Body of pancreas (tissue), 4 donors: ENCODE results near the gene ZFAND4. TPM values are rescaled to one million over a fixed set of nuclear protein-coding genes. Genes with fewer than 3 reads are reported as not detected.
"Not testable (repeated sequence)": the region's sequence is repeated elsewhere in the genome, so short reads cannot be mapped to it uniquely, and the experiment has no call there.

Experiments
- ATAC-seq: fragments of 150-250 bp; one replicate; pipeline ENCODE4 v1.9.1; 2016
- DNase-seq, 4 donors: peaks; one replicate each; pipeline ENCODE4 v3.0.0-alpha.2; 2019
- H3K27ac ChIP-seq, 4 donors: fragments of 200-600 bp; sonication (generic); 1 replicate in 3 of 4; 2 replicates in 1 of 4; pipeline versions ENCODE4 v1.5.1 to v1.6.1; 2016 to 2019; ENCODE audit warnings: mild to moderate bottlenecking in 1 of 4, mixed read lengths in 1 of 4, moderate library complexity in 1 of 4
- H3K27me3 ChIP-seq, 2 donors: fragments of 200-600 bp; sonication (generic); one replicate each; pipeline ENCODE4 v1.6.0; 2016; ENCODE audit warnings: mild to moderate bottlenecking in 1 of 2
- H3K36me3 ChIP-seq, 2 donors: fragments of 200-600 bp; sonication (generic); replicated peaks in 1 of 2; 2 replicates each; pipeline ENCODE4 v1.5.1; 2016; ENCODE audit warnings: low read depth in 2 of 2; ENCODE audit not compliant: insufficient read depth in 1 of 2
- H3K4me1 ChIP-seq: fragments of 200-600 bp; sonication (generic); one replicate; pipeline ENCODE4 v1.6.0; 2016
- H3K4me3 ChIP-seq, 2 donors: fragments of 200-600 bp; sonication (generic); 1 replicate in 1 of 2; 2 replicates in 1 of 2; pipeline ENCODE4 v1.5.1; 2016 to 2019
- H3K9me3 ChIP-seq, 3 donors: fragments of 200-600 bp; sonication (generic); 1 replicate in 2 of 3; 2 replicates in 1 of 3; pipeline ENCODE4 v1.5.1; 2016
- POLR2A ChIP-seq, 3 donors: fragments of 450-650 bp; IDR thresholded peaks; one replicate each; pipeline ENCODE4 v1.6.1; 2016; ENCODE audit warnings: antibody characterized with exemption in 3 of 3, mild to moderate bottlenecking in 2 of 3
- WGBS, 2 donors: methylation state at CpG; one replicate each; pipeline ENCODE4 v1.1.5; 2017; 5-methylcytosine and 5-hydroxymethylcytosine counted together
- intact Hi-C: fragments of 100-400 bp; cut with DNase I; formaldehyde crosslinking; loops from one replicate; pipeline ENCODE4 v1.15.1; 2023
- total RNA-seq, 2 donors: library from RNA; depleted of rRNA; stranded (reverse); fragments of >200 nt; gene quantifications; one replicate each; pipeline ENCODE4 v1.1.0, GENCODE V29; 2016
- TF ChIP-seq, protein P1 (sequence below), 7 experiments: fragments of 450-650 bp in 4 of 7; fragments of 200-600 bp in 3 of 7; sonication (generic) in 3 of 7; IDR thresholded peaks; one replicate each; pipeline ENCODE4 v1.5.1; 2016 to 2019; ENCODE audit warnings: antibody characterized with exemption in 7 of 7

The ZFAND4 gene
- total RNA-seq, 2 donors from 2014 or later: 15.8 to 32.3 TPM

DNA sequence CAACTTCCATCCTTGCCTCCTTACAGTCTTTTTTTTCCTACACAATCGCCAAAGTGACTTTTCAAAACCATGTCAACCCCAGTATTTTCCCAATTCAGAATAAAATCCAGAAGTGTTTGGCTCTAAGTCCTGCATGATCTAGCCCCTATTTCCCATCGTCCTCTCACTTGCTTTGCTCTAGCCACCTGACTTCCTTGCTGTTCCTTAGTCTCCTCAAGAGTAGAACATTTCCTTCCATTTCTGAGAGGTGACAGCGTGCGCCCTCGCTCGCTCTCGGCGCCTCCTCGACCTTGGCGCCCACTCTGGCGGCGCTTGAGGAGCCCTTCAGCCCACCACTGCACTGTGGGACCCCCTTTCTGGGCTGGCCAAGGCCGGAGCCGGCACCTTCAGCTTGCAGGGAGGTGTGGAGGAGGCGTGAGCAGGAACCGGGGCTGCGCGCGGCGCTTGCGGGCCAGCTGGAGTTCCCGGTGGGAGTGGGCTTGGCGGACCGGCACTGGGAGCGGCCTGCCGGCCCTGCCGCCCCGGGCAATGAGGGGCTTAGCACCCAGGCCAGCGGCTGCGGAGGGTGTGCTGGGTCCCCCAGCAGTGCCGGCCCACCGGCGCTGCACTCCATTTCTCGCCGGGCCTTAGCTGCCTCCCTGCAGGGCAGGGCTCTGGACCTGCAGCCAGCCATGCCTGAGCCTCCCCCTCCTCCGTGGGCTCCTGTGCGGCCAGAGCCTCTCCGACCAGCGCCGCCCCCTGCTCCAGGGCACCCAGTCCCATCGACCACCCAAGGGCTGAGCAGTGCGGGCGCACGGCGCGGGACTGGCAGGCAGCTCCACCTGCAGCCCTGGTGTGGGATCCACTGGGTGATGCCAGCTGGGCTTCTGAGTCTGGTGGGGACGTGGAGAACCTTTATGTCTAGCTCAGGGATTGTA, 72.0 kb downstream of the ZFAND4 start:
- Histone ChIP-seq H3K4me3 (peak overlapping the region in 1 of 2 donors; percentile 21), H3K27ac (peak overlapping the region in 2 of 4 donors; percentile 25 to 34)
- 7 to 20% methylated on average over 12 to 37 of the region's 47 CpGs for WGBS, 2 donors
- H3K27me3 ChIP-seq, H3K4me1 ChIP-seq, H3K36me3 ChIP-seq, H3K9me3 ChIP-seq, intact Hi-C loops: not testable (repeated sequence)
- TF ChIP-seq POLR2A (IDR thresholded peaks at IDR 0.05): peak in 1 of 3 donors; percentile 46
- TF ChIP-seq, protein P1, sequence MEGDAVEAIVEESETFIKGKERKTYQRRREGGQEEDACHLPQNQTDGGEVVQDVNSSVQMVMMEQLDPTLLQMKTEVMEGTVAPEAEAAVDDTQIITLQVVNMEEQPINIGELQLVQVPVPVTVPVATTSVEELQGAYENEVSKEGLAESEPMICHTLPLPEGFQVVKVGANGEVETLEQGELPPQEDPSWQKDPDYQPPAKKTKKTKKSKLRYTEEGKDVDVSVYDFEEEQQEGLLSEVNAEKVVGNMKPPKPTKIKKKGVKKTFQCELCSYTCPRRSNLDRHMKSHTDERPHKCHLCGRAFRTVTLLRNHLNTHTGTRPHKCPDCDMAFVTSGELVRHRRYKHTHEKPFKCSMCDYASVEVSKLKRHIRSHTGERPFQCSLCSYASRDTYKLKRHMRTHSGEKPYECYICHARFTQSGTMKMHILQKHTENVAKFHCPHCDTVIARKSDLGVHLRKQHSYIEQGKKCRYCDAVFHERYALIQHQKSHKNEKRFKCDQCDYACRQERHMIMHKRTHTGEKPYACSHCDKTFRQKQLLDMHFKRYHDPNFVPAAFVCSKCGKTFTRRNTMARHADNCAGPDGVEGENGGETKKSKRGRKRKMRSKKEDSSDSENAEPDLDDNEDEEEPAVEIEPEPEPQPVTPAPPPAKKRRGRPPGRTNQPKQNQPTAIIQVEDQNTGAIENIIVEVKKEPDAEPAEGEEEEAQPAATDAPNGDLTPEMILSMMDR (IDR thresholded peaks at IDR 0.05): peak in 2 of 7 experiments; percentile 11 to 33
- DNase-seq (peak; percentile 32 to 68 (median 42)), ATAC-seq (peak; percentile 63)

DNA sequence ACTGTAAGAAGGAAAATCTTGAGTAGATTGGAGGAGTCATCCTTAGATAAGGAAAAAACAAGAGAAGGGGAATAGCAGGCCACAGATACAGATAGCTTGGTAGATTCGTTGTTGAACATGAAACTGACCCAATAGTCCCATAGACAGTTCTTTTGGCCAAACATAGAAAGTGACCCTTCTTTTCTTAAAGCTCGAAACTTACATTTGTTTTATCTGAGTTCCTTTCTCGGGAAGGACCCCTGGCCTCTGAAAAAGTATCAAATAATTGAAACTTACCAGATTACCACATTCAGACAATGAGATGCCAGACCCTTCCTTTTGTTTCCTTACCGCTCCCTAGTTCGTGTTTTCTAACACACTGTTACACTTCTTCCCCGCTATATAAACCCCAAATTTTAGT, 72.9 kb downstream of the ZFAND4 start:
- ATAC-seq: no peak
- Histone ChIP-seq H3K4me1 (peaks cover 8% of the 10 kb centered on the region), H3K36me3 (no peaks in the 10 kb centered on the region), H3K27me3 (no peaks in the 10 kb centered on the region), H3K27ac (no peak overlapping the region), H3K4me3 (no peak overlapping the region), H3K9me3 (no peaks in the 10 kb centered on the region)
- 89 to 94% methylated on average over 6 of the region's 6 CpGs for whole genome bisulfite sequencing, 2 donors
- TF ChIP-seq, protein P1 (IDR thresholded peaks at IDR 0.05): no peak
- TF ChIP-seq POLR2A (IDR thresholded peaks at IDR 0.05): no peak
- intact Hi-C loops: loop anchor here (10.0 kb wide), 1 partner anchor 125 kb away; no protein-coding TSS in a partner anchor
- no peak for DNase-seq

DNA sequence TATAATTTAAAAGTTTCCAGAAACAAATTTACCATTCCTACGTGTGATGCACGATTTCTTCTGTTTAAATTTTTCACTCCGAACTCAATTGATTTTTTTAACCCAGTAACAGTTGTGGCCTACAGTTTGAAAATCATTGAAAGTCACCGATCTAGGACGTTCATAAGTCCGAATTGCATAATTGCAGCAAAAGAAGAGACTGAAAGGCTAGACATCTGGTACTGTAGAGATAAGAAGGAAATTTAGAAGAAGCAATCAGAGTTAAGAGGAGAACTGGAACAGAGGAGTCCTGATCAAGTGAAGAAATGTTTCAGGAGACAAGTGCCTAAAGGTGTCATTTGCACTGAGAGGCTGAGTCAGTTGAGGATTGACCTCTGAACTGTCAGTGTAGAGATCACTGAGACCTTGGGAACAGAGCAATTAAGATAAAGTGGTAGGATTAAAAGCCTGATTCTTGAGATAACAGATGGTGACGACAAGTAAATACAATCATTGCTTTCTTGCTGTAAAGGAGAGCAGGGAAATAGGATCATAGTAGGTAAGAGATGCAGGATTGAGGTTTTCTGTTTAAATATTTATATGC, 73.5 kb downstream of the ZFAND4 start:
- H3K27me3 ChIP-seq: no peaks in the 10 kb centered on the region
- 75 to 82% methylated on average over 7 of the region's 7 CpGs for WGBS, 2 donors
- DNase-seq (no peak), ATAC-seq (no peak)
- H3K4me1 ChIP-seq: peaks cover 8% of the 10 kb centered on the region
- no peak for TF ChIP-seq POLR2A (IDR thresholded peaks at IDR 0.05)
- TF ChIP-seq, protein P1 (IDR thresholded peaks at IDR 0.05): no peak
- H3K27ac ChIP-seq: no peak overlapping the region
- intact Hi-C loops: loop anchor here (10.0 kb wide), 1 partner anchor 124 kb away; no protein-coding TSS in a partner anchor
- H3K9me3 ChIP-seq: no peaks in the 10 kb centered on the region
- no peaks in the 10 kb centered on the region for H3K36me3 ChIP-seq
- H3K4me3 ChIP-seq: no peak overlapping the region

DNA sequence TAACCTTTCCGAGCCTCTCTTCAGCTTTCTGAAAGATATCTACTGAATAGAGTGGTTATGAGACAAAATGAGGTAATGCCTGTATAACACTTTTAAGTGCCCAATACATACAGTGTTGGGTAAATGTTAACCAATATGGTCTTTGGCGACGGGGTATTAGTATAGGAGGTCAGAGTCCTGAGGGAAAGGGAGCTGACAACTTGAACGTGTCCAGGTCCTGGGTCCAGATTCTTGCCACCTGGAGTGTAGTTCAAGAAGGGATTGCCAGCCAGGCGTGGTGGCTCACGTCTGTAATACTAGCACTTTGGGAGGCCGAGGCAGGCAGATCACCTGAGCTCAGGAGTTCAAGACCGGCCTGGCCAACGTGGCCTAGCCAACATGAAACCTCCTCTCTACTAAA, 76.0 kb downstream of the ZFAND4 start:
- H3K27me3 ChIP-seq: no peaks in the 10 kb centered on the region
- H3K4me1 ChIP-seq: peaks cover 28% of the 10 kb centered on the region
- DNase-seq: no peak
- 76 to 83% methylated on average over 9 of the region's 9 CpGs for WGBS, 2 donors
- intact Hi-C loops: loop anchor here (10.0 kb wide), 1 partner anchor 122 kb away; no protein-coding TSS in a partner anchor
- H3K4me3 ChIP-seq: no peak overlapping the region
- no peaks in the 10 kb centered on the region for H3K36me3 ChIP-seq
- no peaks in the 10 kb centered on the region for H3K9me3 ChIP-seq
- H3K27ac ChIP-seq: no peak overlapping the region
- ATAC-seq: no peak
- TF ChIP-seq, protein P1 (IDR thresholded peaks at IDR 0.05): no peak
- no peak for TF ChIP-seq POLR2A (IDR thresholded peaks at IDR 0.05)
